Measurements from ENCODE around the gene OGFOD1. TPM values are rescaled to one million over a fixed set of nuclear protein-coding genes. Genes with fewer than 3 reads are reported as not detected.
A peak's percentile ranks its signal among the peaks of the same experiment; 100 is the strongest.

Gene OGFOD1
- total RNA-seq, 1 donor from 2014 or later = 21.4 TPM

DNA sequence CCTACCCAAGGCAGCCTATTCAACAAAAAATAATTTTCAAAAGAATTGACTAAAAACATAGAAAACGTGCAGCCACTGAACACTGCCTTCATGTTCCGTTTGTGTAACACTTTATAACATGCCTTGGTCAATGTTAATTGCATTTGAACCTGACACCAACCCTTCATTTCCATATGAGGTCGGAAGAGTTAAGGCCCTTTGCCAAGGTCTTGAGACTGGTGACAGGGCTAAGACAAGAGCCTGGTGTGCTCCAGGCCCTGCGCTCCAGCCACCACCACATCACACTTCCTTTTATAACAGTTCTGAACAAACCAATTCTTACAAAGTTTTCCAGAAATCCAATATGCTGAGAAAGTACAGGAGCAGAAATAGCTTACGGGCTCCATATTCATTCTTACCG, 64.3 kb downstream of the OGFOD1 start:
- H3K4me1 ChIP-seq (ENCODE audit: control insufficient read depth in 3 of 3, insufficient read depth in 3 of 3, low read length in 3 of 3) = peaks cover 30 to 44% (median 32%) of the 10 kb centered on the region in 3 donors
- no peak overlapping the region for H3K27ac ChIP-seq (ENCODE audit: low read depth, low read length)
- H3K9ac ChIP-seq (ENCODE audit: low read depth in 1 of 3, low read length in 3 of 3) = peak overlapping the region in 1 of 3 donors; percentile 7
- H3K27me3 ChIP-seq (ENCODE audit: control insufficient read depth in 3 of 3, insufficient read depth in 3 of 3, low read length in 3 of 3) = no peaks in the 10 kb centered on the region
- H3K36me3 ChIP-seq (ENCODE audit: control insufficient read depth in 3 of 3, insufficient read depth in 3 of 3, low read length in 3 of 3) = peaks cover 0 to 6% (median 1%) of the 10 kb centered on the region in 3 donors
- no peaks in the 10 kb centered on the region for H3K9me3 ChIP-seq (ENCODE audit: control insufficient read depth in 3 of 3, low read length in 3 of 3)
- H3K4me3 ChIP-seq (ENCODE audit: low read length in 3 of 3) = no peak overlapping the region

DNA sequence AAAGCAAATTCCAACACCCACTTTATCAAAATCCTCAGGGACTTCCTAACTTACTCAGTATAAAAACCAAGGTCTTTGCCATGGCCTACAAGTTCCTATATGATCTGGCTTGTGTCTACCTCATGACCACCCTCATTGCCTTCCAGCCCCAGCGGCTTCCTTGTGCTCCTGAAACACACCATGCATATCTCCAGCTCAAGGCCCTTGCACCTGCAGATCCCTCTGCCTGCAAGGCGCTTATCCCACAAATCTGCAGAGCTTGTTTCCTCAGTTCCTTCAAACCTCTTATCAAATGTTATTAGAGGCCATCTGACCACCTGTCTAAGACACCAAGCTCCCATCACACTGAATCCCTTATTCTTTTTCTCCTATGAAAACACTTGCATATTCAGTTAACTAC, 65.9 kb downstream of the OGFOD1 start:
- H3K4me3 ChIP-seq (ENCODE audit: low read length in 3 of 3) = no peak overlapping the region
- H3K4me1 ChIP-seq (ENCODE audit: control insufficient read depth in 3 of 3, insufficient read depth in 3 of 3, low read length in 3 of 3) = peaks cover 28 to 42% (median 32%) of the 10 kb centered on the region in 3 donors
- H3K27ac ChIP-seq (ENCODE audit: low read depth, low read length) = no peak overlapping the region
- H3K9me3 ChIP-seq (ENCODE audit: control insufficient read depth in 3 of 3, low read length in 3 of 3) = no peaks in the 10 kb centered on the region
- no peaks in the 10 kb centered on the region for H3K27me3 ChIP-seq (ENCODE audit: control insufficient read depth in 3 of 3, insufficient read depth in 3 of 3, low read length in 3 of 3)
- H3K9ac ChIP-seq (ENCODE audit: low read depth in 1 of 3, low read length in 3 of 3) = peak overlapping the region in 1 of 3 donors; percentile 45
- peaks cover 0 to 6% (median 0%) of the 10 kb centered on the region in 3 donors for H3K36me3 ChIP-seq (ENCODE audit: control insufficient read depth in 3 of 3, insufficient read depth in 3 of 3, low read length in 3 of 3)

DNA sequence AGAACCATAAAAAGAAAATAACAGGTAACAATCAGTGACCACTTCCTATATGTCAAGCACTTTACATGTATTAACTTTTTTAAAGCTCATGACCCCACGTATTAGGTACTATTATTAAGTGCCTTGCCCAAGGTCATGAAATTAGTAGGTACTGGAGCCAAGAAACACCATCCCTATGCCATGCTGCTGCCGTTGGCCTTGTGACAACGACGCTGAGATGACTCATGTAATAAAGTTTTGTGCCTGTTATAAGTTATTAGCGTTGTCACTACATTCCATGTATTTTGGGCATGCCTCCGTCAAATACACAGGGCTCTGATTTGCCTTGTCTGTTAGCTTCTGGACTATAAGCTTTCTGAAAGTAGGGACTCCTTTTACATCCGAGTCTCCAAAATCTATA, 67.1 kb downstream of the OGFOD1 start:
- Histone ChIP-seq H3K9ac (ENCODE audit: low read depth in 1 of 3, low read length in 3 of 3) (peak overlapping the region in 1 of 3 donors; percentile 38), H3K36me3 (ENCODE audit: control insufficient read depth in 3 of 3, insufficient read depth in 3 of 3, low read length in 3 of 3) (no peaks in the 10 kb centered on the region), H3K27me3 (ENCODE audit: control insufficient read depth in 3 of 3, insufficient read depth in 3 of 3, low read length in 3 of 3) (no peaks in the 10 kb centered on the region), H3K4me1 (ENCODE audit: control insufficient read depth in 3 of 3, insufficient read depth in 3 of 3, low read length in 3 of 3) (peaks cover 28 to 42% (median 32%) of the 10 kb centered on the region in 3 donors), H3K27ac (ENCODE audit: low read depth, low read length) (peak overlapping the region; percentile 0), H3K4me3 (ENCODE audit: low read length in 3 of 3) (peak overlapping the region in 2 of 3 donors; percentile 39 to 96), H3K9me3 (ENCODE audit: control insufficient read depth in 3 of 3, low read length in 3 of 3) (no peaks in the 10 kb centered on the region)

DNA sequence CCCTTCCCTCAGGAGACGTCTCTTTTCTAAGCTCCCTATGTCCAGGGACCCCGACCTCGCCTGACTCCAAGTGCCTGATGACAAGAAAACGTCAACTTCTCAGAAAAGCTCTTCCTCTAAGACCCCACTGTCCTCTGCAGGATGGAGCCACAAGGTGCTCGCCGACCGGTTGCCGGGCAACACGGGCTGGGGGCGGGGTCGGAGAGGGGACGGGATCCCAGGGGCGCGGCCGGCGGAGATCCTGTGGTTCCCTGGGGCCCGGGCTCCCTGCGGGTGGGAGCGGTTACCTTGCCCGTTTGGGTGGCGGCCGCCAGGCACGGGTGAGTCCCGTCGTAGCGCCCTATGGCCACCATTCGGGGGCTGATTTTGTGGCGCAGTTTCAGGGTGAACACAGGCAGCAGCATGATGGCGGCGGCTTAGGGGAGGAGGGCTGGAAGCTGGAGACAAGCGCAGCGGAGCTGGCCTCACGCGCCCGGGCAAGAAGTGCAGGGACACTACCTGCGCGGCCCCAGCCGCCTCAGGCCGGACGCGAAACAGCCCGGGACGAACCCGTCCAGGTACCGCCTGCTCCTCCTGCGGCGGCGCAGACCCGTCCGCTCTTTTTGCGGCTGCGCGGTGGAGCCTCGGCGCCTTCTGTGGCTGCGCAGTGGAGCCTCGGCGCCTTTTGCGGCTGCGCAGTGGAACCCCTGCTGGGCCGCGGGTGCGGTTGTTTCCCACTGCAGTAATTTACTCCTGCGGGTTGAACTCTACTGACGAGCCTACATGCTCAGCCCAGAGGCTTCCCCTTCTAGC, 68.3 kb downstream of the OGFOD1 start, which contains the start of gene BBS2:
Gene BBS2 (minus strand): TSS at position 566 of the 792 bp plus-strand sequence. CDS start 162 bp downstream, at position 404.
- Histone ChIP-seq H3K4me1 (ENCODE audit: control insufficient read depth in 3 of 3, insufficient read depth in 3 of 3, low read length in 3 of 3) (peaks cover 25 to 41% (median 32%) of the 10 kb centered on the region in 3 donors), H3K4me3 (ENCODE audit: low read length in 3 of 3) (peak within 1 kb of the TSS; percentile 91 to 97 (median 96)), H3K36me3 (ENCODE audit: control insufficient read depth in 3 of 3, insufficient read depth in 3 of 3, low read length in 3 of 3) (no peaks in the 10 kb centered on the region), H3K27me3 (ENCODE audit: control insufficient read depth in 3 of 3, insufficient read depth in 3 of 3, low read length in 3 of 3) (no peaks in the 10 kb centered on the region), H3K9me3 (ENCODE audit: control insufficient read depth in 3 of 3, low read length in 3 of 3) (no peaks in the 10 kb centered on the region), H3K9ac (ENCODE audit: low read depth in 1 of 3, low read length in 3 of 3) (peak within 1 kb of the TSS; percentile 80 to 96 (median 89)), H3K27ac (ENCODE audit: low read depth, low read length) (peak within 1 kb of the TSS; percentile 82)

DNA sequence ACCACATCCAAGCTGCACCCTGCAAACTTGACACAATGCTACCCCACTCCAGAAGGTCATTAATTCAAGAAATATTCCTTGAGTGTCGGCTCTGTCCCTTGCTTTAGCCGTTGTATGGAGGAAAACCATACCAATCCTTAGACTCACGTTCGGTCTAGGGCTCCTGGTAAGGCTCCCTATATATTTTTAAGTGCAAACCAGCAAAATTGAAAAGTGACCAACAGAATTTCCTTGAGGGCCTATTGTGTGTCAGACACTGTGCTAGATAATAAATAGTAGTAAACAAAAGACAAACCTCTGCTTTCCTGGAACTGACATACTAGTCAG, 68.9 kb downstream of the OGFOD1 start:
- Histone ChIP-seq H3K27me3 (ENCODE audit: control insufficient read depth in 3 of 3, insufficient read depth in 3 of 3, low read length in 3 of 3) (no peaks in the 10 kb centered on the region), H3K36me3 (ENCODE audit: control insufficient read depth in 3 of 3, insufficient read depth in 3 of 3, low read length in 3 of 3) (no peaks in the 10 kb centered on the region), H3K27ac (ENCODE audit: low read depth, low read length) (peak overlapping the region; percentile 82), H3K9ac (ENCODE audit: low read depth in 1 of 3, low read length in 3 of 3) (peak overlapping the region; percentile 59 to 96 (median 89)), H3K9me3 (ENCODE audit: control insufficient read depth in 3 of 3, low read length in 3 of 3) (no peaks in the 10 kb centered on the region), H3K4me3 (ENCODE audit: low read length in 3 of 3) (peak overlapping the region; percentile 91 to 97 (median 96)), H3K4me1 (ENCODE audit: control insufficient read depth in 3 of 3, insufficient read depth in 3 of 3, low read length in 3 of 3) (peaks cover 25 to 38% (median 29%) of the 10 kb centered on the region in 3 donors)

DNA sequence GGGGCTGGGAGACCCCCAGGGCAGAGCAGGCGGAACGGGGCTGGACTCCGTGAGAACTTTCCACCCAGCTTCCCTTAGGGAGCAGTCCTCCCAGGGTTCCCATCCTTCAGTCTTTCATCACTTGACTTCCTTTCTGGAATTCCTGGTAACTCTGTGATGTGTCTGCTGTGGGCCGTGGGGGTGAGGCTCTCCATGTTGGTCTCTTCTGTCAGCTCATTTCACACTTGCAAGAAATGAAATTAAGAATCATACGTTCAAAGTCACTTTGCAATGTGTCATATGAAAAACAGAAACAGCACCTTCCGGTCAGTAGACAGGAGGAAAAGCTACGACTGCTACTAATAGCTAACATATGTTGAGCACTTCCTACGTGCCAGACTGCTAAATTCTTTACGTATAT, 73.9 kb downstream of the OGFOD1 start:
- Histone ChIP-seq H3K9ac (ENCODE audit: low read depth in 1 of 3, low read length in 3 of 3) (no peak overlapping the region), H3K27ac (ENCODE audit: low read depth, low read length) (no peak overlapping the region), H3K36me3 (ENCODE audit: control insufficient read depth in 3 of 3, insufficient read depth in 3 of 3, low read length in 3 of 3) (no peaks in the 10 kb centered on the region), H3K4me1 (ENCODE audit: control insufficient read depth in 3 of 3, insufficient read depth in 3 of 3, low read length in 3 of 3) (peaks cover under 1 to 4% (median 2%) of the 10 kb centered on the region in 3 donors), H3K27me3 (ENCODE audit: control insufficient read depth in 3 of 3, insufficient read depth in 3 of 3, low read length in 3 of 3) (no peaks in the 10 kb centered on the region), H3K4me3 (ENCODE audit: low read length in 3 of 3) (no peak overlapping the region), H3K9me3 (ENCODE audit: control insufficient read depth in 3 of 3, low read length in 3 of 3) (no peaks in the 10 kb centered on the region)

Other genes with a start within 250 kb of the OGFOD1 start
- 130 TPM for gene AMFR, start 26.0 kb upstream of the OGFOD1 start, total RNA-seq
- gene NUDT21, start 222 bp upstream of the OGFOD1 start, total RNA-seq = 54.8 TPM
- 86.1 TPM for gene BBS2, start 68.5 kb downstream of the OGFOD1 start, total RNA-seq
- not detected for gene MT4, start 113.5 kb downstream of the OGFOD1 start, total RNA-seq
- 1.0 TPM for gene MT3, start 138.0 kb downstream of the OGFOD1 start, total RNA-seq
- gene MT2A, start 157.0 kb downstream of the OGFOD1 start, total RNA-seq = 2.1 TPM
- 18.8 TPM for gene MT1E, start 174.2 kb downstream of the OGFOD1 start, total RNA-seq
- gene MT1M, start 181.1 kb downstream of the OGFOD1 start, total RNA-seq = 2.1 TPM
- not detected for gene MT1A, start 187.1 kb downstream of the OGFOD1 start, total RNA-seq
- gene MT1B, start 200.3 kb downstream of the OGFOD1 start, total RNA-seq = not detected
- gene MT1F, start 206.4 kb downstream of the OGFOD1 start, total RNA-seq = not detected
- gene MT1G, start 216.5 kb downstream of the OGFOD1 start, total RNA-seq = not detected
- not detected for gene MT1H, start 218.3 kb downstream of the OGFOD1 start, total RNA-seq
- gene MT1X, start 230.9 kb downstream of the OGFOD1 start, total RNA-seq = 11.5 TPM